Activated CD4-positive, alpha-beta memory T cell treated with anti-CD3 and anti-CD28 coated beads for 36 hours (primary cell): ENCODE data around the gene CTNNA3. TPM values are rescaled to one million over a fixed set of nuclear protein-coding genes. Genes with fewer than 3 reads are reported as not detected.

Experiments
- CTCF ChIA-PET: fragments of 350-600 bp; sonication (Branson Sonifier 250); formaldehyde crosslinking; loops from one replicate; lab custom pipeline; 2021; ENCODE audit warnings: antibody characterized with exemption, inconsistent platforms; lab: Charles Lee
- POLR2A ChIA-PET: fragments of 350-600 bp; sonication (Branson Sonifier 250); formaldehyde crosslinking; loops from one replicate; lab custom pipeline; 2021; ENCODE audit warnings: antibody characterized with exemption; lab: Charles Lee
- DNase-seq: peaks from one replicate; pipeline ENCODE4 v3.0.0-alpha.2; 2020
- H3K27ac Mint-ChIP-seq: one replicate; pipeline ENCODE4 v1.8.0; 2021; ENCODE audit warnings: mixed read lengths
- H3K27me3 Mint-ChIP-seq: one replicate; pipeline ENCODE4 v1.8.0; 2021; ENCODE audit warnings: mixed read lengths
- H3K36me3 Mint-ChIP-seq: one replicate; pipeline ENCODE4 v1.8.0; 2021; ENCODE audit warnings: mixed read lengths
- H3K4me1 Mint-ChIP-seq: one replicate; pipeline ENCODE4 v1.8.0; 2021; ENCODE audit warnings: low read depth, mixed read lengths
- H3K4me3 Mint-ChIP-seq: one replicate; pipeline ENCODE4 v1.8.0; 2021; ENCODE audit warnings: mild to moderate bottlenecking, mixed read lengths
- H3K9me3 Mint-ChIP-seq: one replicate; pipeline ENCODE4 v1.8.0; 2021; ENCODE audit warnings: mixed read lengths
- intact Hi-C: fragments of 100-400 bp; cut with micrococcal nuclease; formaldehyde crosslinking; loops from one replicate; pipeline ENCODE4 v1.15.1; 2023
- total RNA-seq, 2 experiments: library from RNA; stranded (reverse); gene quantifications; one replicate each; pipeline ENCODE4 v1.2.3, GENCODE V29; 2021

Gene CTNNA3
- total RNA-seq, 2 experiments from 2014 or later, result not detected

DNA sequence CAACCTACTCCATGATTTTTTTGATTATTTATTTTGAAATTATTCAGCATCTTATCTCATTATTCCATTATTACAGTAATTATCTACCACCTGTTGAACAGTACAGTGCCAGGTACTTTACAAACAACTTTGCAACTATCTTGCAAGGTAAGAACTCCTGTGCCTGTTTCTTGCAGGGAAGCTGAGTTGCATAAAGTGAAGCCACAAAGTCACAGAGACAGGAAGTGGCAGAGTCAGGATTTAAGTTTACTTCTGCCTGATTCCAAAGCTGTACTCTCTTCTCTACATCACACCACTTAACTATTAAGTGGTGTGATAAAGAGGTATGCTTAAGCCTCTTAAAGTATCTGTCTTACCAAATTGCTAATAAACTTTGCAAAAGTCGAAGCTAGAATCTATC, 690.0 kb downstream of the CTNNA3 start:
- CTCF ChIA-PET, result no interaction called here
- Mint-ChIP-seq H3K9me3 (no peaks in the 10 kb centered on the region), H3K4me1 (no peaks in the 10 kb centered on the region)

DNA sequence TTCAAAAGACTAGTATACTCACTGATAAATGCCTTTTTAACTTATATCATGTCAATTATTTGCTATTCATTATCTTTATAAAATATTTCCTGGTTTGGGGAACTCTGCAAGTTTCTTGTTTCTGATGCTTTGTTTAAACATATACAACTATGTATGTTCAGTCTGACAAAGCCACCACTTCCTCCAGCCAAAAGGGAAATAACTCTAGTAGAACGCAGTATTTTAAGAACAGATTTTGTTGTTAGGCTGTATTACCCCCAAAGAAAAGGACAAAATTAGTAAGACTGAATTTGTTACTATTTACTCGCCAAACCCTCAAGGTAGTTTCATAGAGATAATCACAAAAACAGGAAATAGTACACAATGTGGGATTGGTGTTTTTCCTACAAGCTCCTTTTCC, 691.3 kb downstream of the CTNNA3 start:
- DNase-seq, result no peak
- intact Hi-C loops, result no loop called here
- ChIA-PET POLR2A (no interaction called here), CTCF (no interaction called here)
- Mint-ChIP-seq H3K36me3 (no peaks in the 10 kb centered on the region), H3K9me3 (no peaks in the 10 kb centered on the region), H3K4me1 (no peaks in the 10 kb centered on the region), H3K27ac (no peak overlapping the region), H3K4me3 (no peak overlapping the region), H3K27me3 (no peaks in the 10 kb centered on the region)

More for the DNA sequence above, 690.0 kb downstream of the CTNNA3 start:
- POLR2A ChIA-PET, result no interaction called here
- no peak overlapping the region for H3K27ac Mint-ChIP-seq
- no peaks in the 10 kb centered on the region for H3K36me3 Mint-ChIP-seq
- H3K4me3 Mint-ChIP-seq, result no peak overlapping the region
- intact Hi-C loops, result no loop called here
- no peaks in the 10 kb centered on the region for H3K27me3 Mint-ChIP-seq
- DNase-seq, result no peak

DNA sequence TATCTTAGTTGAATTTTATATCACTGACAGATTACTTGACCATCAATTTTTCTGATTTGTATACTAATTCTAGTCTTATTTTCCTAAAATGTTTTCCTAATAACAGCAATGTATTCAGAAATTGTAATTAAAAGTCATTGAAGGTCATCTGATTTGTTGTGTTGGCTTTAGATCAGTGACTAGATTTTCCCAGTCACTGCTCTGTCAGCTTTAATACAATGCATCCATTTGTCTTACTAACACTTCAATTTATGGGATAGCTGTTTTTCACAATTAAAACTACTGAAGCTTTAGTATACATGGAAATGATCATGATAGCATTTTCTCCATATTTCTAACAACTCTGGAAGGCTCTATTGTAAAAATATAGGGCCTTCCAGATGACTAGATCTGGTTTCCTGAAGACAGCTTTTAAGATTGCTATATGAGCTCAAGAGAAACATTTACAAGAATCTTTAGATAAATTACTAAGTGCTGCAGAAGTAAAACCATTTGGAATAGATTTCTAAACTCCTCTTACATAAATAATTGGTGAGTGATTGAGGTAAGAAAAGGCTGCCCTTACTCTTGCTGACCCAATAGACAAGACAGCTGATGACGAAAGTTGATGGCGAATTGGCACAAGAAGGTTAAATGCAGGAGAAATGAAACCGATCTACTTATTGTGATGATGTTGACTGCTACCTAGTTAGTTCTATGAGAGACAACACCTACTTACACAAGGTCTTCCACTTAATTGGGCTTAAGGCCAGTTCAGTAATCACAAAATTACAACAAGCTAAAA, 696.0 kb downstream of the CTNNA3 start:
- intact Hi-C loops, result no loop called here
- H3K9me3 Mint-ChIP-seq, result no peaks in the 10 kb centered on the region
- CTCF ChIA-PET, result no interaction called here
- H3K27ac Mint-ChIP-seq, result no peak overlapping the region
- H3K36me3 Mint-ChIP-seq, result no peaks in the 10 kb centered on the region
- no peaks in the 10 kb centered on the region for H3K27me3 Mint-ChIP-seq
- no peak for DNase-seq
- POLR2A ChIA-PET, result no interaction called here
- H3K4me3 Mint-ChIP-seq, result no peak overlapping the region
- no peaks in the 10 kb centered on the region for H3K4me1 Mint-ChIP-seq

DNA sequence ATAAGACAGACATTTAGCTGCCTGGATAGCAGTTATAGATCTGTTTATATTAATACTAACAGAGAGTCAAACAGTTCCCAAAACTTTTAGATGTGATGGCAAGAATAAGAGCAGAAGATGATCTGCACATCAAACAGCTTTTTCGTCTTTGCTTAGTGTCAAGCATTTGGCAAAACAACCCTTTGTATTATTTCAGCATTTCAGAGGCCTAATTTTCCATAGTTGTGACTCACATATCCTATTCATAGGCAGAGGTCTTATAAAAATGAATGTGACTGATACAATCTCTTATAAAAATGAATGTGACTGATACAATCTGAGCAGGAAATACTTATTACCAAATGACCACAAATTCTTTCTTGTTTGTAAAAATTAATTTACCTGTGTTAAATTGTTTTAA, 699.0 kb downstream of the CTNNA3 start:
- CTCF ChIA-PET, result no interaction called here
- DNase-seq, result no peak
- Mint-ChIP-seq H3K27me3 (no peaks in the 10 kb centered on the region), H3K27ac (no peak overlapping the region), H3K9me3 (no peaks in the 10 kb centered on the region), H3K4me3 (no peak overlapping the region), H3K36me3 (no peaks in the 10 kb centered on the region), H3K4me1 (no peaks in the 10 kb centered on the region)
- intact Hi-C loops, result no loop called here
- POLR2A ChIA-PET, result no interaction called here

DNA sequence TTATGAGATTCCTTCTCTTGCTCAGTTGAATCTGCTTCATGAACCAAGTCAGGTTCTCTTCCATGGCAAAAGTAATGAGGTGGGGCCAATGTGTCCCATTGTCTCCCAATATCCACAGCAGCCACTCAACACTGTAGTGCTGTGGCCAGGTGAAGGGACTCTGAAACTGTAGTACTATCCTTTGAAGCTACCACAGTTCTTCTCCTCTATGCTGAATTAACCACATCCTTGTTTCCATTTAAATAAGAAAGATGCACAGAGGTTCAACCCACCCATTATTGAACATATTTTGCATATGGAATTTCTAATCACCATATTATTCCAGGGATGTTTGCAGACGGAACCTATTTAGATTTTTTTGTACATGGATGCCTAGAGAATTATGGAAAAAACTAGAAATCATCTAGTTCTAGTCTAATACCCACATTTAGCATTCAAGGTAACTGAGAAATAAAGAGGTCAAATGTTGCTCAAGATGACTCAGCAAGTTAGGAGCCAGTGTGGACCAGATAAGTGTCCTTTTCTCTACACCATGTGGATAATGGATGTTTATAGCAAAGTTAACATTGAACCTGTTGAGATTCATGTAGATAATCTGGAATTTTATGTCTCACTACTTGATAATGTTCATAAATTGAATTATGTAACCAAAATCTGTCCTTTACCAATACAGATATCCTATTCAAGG, 705.7 kb downstream of the CTNNA3 start:
- no peak overlapping the region for H3K27ac Mint-ChIP-seq
- no peaks in the 10 kb centered on the region for H3K36me3 Mint-ChIP-seq
- no peaks in the 10 kb centered on the region for H3K4me1 Mint-ChIP-seq
- no peak for DNase-seq
- POLR2A ChIA-PET, result no interaction called here
- intact Hi-C loops, result no loop called here
- no peaks in the 10 kb centered on the region for H3K9me3 Mint-ChIP-seq
- H3K4me3 Mint-ChIP-seq, result no peak overlapping the region
- H3K27me3 Mint-ChIP-seq, result no peaks in the 10 kb centered on the region
- CTCF ChIA-PET, result no interaction called here

DNA sequence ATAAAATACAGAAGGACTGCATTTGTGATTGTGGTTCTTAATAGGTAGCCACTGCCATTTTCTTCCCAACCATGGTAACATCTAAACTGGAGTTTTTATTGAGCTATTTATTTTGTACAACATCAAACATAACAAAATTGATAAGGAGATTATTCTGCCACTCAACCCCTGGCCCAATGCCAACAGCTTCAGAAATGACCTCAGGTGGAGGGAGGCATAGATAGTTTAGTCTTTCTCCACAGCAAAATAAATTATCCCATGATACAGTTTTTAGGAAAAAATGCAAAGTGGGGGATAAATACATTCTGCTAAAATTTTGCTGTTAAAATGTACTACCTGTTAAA, 712.5 kb downstream of the CTNNA3 start:
- Mint-ChIP-seq H3K27ac (no peak overlapping the region), H3K4me3 (no peak overlapping the region), H3K4me1 (no peaks in the 10 kb centered on the region), H3K36me3 (no peaks in the 10 kb centered on the region), H3K9me3 (no peaks in the 10 kb centered on the region), H3K27me3 (no peaks in the 10 kb centered on the region)
- ChIA-PET CTCF (no interaction called here), POLR2A (no interaction called here)
- intact Hi-C loops, result no loop called here
- DNase-seq, result no peak

DNA sequence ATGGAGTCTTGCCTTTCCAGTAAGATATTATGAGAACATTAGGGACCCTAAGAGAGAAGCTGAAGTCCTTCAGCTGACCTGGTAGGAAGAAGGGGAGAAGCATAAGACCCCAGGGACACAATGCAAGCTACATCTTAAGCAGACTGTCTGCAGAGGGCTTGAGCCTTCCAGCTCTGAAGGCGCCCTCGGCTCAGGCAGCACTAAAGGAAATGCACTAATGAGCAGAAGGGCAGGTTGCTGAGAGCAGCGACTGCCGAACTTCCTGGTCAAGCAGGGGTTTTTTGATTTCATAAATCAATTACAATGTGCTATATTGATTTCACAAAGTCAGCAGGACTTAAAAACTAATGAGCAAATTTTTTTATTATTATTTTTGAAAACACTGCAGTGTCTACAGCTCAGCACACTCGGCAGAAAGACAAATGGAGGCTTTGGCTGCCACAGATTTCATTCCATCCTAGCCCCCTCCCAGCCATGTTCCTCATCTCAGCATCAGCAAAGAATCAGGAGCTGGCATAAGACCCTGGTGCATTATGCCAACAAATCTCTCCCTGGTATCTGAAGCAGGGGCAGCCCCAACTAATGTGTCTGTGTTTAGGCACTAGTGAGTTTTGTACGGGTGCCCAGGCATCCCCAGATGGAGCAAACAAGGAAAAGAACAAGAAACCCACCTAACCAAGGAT, 713.1 kb downstream of the CTNNA3 start:
- no peaks in the 10 kb centered on the region for H3K4me1 Mint-ChIP-seq
- H3K27ac Mint-ChIP-seq, result no peak overlapping the region
- no peak for DNase-seq
- intact Hi-C loops, result no loop called here
- no peaks in the 10 kb centered on the region for H3K9me3 Mint-ChIP-seq
- CTCF ChIA-PET, result no interaction called here
- POLR2A ChIA-PET, result no interaction called here
- no peak overlapping the region for H3K4me3 Mint-ChIP-seq
- H3K27me3 Mint-ChIP-seq, result no peaks in the 10 kb centered on the region
- no peaks in the 10 kb centered on the region for H3K36me3 Mint-ChIP-seq

DNA sequence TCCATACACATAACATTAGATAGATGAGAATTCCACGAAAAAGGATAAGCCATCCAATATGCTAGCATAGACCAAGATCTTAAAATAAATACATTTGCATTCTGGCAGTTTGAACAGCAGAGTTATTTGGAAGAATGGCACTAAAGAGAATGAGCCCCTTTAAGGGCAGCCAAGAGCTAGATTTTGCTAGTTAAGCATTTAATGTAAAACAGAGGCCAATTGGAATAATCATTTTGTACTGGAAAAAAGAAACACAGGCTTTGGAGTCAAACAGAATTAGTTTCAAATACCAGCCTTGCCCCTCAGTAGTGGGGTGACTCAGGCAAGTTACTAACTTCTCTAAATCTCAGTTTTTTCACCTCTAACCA, 714.0 kb downstream of the CTNNA3 start:
- no peaks in the 10 kb centered on the region for H3K36me3 Mint-ChIP-seq
- no peak overlapping the region for H3K27ac Mint-ChIP-seq
- no peak overlapping the region for H3K4me3 Mint-ChIP-seq
- H3K9me3 Mint-ChIP-seq, result no peaks in the 10 kb centered on the region
- ChIA-PET CTCF (no interaction called here), POLR2A (no interaction called here)
- H3K4me1 Mint-ChIP-seq, result no peaks in the 10 kb centered on the region
- no peaks in the 10 kb centered on the region for H3K27me3 Mint-ChIP-seq
- intact Hi-C loops, result no loop called here
- DNase-seq, result no peak

DNA sequence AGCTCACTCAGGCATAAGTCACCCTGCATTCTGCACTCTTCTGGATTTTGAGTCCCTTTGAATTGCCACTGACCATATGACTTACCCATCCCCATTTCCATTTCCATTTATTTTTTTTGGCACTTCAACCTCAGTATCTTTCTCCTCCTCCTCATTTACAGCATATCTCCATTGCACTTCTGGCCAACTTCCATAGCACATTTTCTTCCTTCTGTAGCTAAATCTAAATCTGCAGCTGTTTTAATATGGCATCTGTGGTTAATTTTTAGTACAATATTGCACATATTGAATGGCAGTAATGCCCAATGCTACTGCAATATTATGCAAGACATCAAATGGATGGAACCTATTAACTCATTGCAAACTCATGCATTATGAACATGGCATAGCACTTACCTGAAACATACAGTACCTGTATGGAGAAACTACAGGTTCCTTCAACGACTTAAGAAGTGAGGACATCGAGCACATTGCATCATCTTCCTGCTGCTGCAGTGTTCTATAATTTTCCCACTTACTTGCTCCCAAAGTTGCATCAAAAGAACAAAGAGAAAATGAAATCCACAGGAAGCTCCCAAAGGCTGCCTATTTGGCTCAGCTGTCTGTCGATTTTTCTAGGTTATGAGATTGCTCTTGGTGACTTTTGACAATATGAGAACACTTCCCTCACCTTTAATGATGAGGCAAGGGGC, 714.5 kb downstream of the CTNNA3 start:
- intact Hi-C loops, result no loop called here
- Mint-ChIP-seq H3K27me3 (no peaks in the 10 kb centered on the region), H3K36me3 (no peaks in the 10 kb centered on the region), H3K9me3 (no peaks in the 10 kb centered on the region), H3K4me3 (no peak overlapping the region), H3K4me1 (no peaks in the 10 kb centered on the region), H3K27ac (no peak overlapping the region)
- ChIA-PET POLR2A (no interaction called here), CTCF (no interaction called here)
- no peak for DNase-seq

DNA sequence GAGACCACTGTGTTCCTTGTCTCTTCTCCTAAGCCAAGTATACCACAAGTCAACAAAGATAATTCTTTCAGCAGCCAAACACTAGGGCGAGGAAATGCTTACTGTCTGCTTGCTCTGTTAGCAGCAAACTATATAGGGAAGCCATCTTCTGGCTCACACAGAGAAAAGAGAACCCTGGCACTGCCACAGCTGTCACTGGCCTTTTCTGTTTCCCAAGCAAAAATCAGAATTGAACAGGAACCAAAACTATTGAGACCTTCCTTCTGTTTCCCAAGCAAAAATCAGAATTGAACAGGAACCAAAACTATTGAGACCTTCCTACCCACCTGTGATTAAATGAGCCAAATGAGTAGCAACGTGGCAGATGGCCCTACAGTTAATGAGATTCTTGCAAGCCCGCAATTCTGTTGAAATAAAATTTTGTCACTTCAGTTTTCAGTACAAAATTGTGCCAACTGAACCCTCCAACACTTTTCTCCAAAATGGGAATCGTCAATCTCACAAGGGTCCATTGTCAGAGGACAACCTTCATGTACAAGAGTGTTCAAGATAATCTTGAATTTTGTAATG, 715.7 kb downstream of the CTNNA3 start:
- DNase-seq, result no peak
- CTCF ChIA-PET, result no interaction called here
- H3K4me1 Mint-ChIP-seq, result no peaks in the 10 kb centered on the region
- intact Hi-C loops, result no loop called here
- POLR2A ChIA-PET, result no interaction called here
- H3K9me3 Mint-ChIP-seq, result no peaks in the 10 kb centered on the region
- no peaks in the 10 kb centered on the region for H3K36me3 Mint-ChIP-seq
- no peaks in the 10 kb centered on the region for H3K27me3 Mint-ChIP-seq
- H3K27ac Mint-ChIP-seq, result no peak overlapping the region
- H3K4me3 Mint-ChIP-seq, result no peak overlapping the region

DNA sequence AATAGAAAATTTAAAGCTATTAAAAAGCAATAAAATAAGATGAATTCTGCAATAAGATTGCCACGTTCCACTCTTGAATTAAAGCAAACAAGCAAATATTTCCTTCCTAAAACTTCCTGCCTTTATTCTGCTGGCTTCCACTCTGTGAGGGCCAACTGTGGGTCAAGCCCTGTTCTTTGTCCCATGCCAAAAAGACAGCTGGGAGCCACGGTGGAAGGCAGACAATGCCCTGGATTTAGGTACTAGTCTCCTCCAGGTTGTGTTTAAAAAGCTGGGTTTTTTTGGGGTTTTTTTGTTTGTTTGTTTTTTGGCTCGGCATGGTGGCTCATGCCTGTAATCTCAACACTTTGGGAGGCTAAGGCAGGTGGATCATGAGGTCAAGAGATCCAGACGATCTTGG, 731.0 kb downstream of the CTNNA3 start:
- peaks cover 2% of the 10 kb centered on the region for H3K27me3 Mint-ChIP-seq
- DNase-seq, result no peak
- no peaks in the 10 kb centered on the region for H3K36me3 Mint-ChIP-seq
- no peaks in the 10 kb centered on the region for H3K4me1 Mint-ChIP-seq
- no peak overlapping the region for H3K27ac Mint-ChIP-seq
- H3K9me3 Mint-ChIP-seq, result no peaks in the 10 kb centered on the region
- ChIA-PET CTCF (no interaction called here), POLR2A (no interaction called here)
- no peak overlapping the region for H3K4me3 Mint-ChIP-seq
- intact Hi-C loops, result no loop called here

DNA sequence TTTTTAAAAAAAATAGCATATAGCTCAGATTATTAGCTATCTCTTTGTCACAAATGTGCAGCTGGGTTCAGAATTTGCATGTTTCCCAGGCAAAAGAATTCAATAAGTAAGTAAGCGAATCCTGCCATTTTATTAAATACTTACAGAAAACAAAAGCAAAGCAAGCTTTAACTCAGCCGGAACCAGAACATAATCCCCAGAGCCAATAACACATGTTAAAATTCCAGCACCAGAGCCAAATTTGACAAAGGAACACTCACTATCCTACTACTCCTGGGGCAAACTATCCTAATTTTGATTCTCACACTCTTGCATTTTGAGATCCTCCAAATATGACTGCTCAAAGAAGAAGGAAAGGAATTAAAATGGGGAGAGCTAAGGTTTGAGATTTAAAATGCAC, 737.5 kb downstream of the CTNNA3 start:
- H3K36me3 Mint-ChIP-seq, result no peaks in the 10 kb centered on the region
- ChIA-PET POLR2A (no interaction called here), CTCF (no interaction called here)
- DNase-seq, result no peak
- no peaks in the 10 kb centered on the region for H3K4me1 Mint-ChIP-seq
- no peaks in the 10 kb centered on the region for H3K9me3 Mint-ChIP-seq
- H3K4me3 Mint-ChIP-seq, result no peak overlapping the region
- intact Hi-C loops, result no loop called here
- no peak overlapping the region for H3K27ac Mint-ChIP-seq
- H3K27me3 Mint-ChIP-seq, result no peaks in the 10 kb centered on the region
